ENCODE measurements around the gene COL19A1.

The COL19A1 gene

DNA sequence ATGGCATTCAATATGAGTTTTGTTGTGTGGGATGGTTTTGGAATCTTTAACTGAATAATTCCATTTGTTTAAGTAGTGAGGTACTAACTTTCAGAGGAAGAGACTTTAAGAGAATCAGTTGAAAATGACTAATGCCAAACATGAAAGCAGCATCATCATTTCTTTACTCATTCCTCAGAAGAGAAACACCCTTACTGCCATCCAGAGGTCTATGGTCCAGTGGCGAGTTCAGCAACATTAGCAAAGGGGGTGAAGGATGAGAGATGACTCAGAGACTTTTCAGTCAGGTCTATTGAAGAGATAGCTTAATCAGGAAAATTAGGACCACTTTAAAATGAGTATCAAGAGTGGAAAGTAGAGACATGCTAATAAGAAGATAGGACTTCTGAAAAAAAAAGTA lies 118.8 kb downstream of the COL19A1 start:
- H3F3A ChIP-seq (ENCODE audit: insufficient read depth): no peaks in the 10 kb centered on the region
- H3K27me3 ChIP-seq (ENCODE audit: low read length): no peaks in the 10 kb centered on the region
- H3K9me3 ChIP-seq (ENCODE audit: insufficient read depth, low read length): no peaks in the 10 kb centered on the region
- H2AFZ ChIP-seq (ENCODE audit: low read depth, low read length, severe bottlenecking): no peak overlapping the region
- H3K27ac ChIP-seq (ENCODE audit: low read depth, low read length): no peak overlapping the region
- no peaks in the 10 kb centered on the region for H3K36me3 ChIP-seq (ENCODE audit: low read length)
- no peaks in the 10 kb centered on the region for H3K9me2 ChIP-seq (replicated peaks; ENCODE audit: insufficient read depth, low read length)
- H3K4me3 ChIP-seq (ENCODE audit: insufficient read depth, low read length, poor library complexity, severe bottlenecking): no peak overlapping the region
- TF ChIP-seq EZH2phosphoT487 (conservative IDR thresholded peaks at IDR 0.05; ENCODE audit: low read length): no peak
- TF ChIP-seq, protein P1, sequence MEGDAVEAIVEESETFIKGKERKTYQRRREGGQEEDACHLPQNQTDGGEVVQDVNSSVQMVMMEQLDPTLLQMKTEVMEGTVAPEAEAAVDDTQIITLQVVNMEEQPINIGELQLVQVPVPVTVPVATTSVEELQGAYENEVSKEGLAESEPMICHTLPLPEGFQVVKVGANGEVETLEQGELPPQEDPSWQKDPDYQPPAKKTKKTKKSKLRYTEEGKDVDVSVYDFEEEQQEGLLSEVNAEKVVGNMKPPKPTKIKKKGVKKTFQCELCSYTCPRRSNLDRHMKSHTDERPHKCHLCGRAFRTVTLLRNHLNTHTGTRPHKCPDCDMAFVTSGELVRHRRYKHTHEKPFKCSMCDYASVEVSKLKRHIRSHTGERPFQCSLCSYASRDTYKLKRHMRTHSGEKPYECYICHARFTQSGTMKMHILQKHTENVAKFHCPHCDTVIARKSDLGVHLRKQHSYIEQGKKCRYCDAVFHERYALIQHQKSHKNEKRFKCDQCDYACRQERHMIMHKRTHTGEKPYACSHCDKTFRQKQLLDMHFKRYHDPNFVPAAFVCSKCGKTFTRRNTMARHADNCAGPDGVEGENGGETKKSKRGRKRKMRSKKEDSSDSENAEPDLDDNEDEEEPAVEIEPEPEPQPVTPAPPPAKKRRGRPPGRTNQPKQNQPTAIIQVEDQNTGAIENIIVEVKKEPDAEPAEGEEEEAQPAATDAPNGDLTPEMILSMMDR (IDR thresholded peaks at IDR 0.05; ENCODE audit: insufficient read depth, low read length, poor library complexity, severe bottlenecking): no peak
- no peak overlapping the region for H3K4me2 ChIP-seq (ENCODE audit: low read depth, low read length, poor library complexity, severe bottlenecking)
- no peaks in the 10 kb centered on the region for H4K20me1 ChIP-seq (ENCODE audit: low read depth, low read length)
- no peaks in the 10 kb centered on the region for H3K79me2 ChIP-seq (ENCODE audit: insufficient read depth, low read length)
- no peak overlapping the region for H3K9ac ChIP-seq (ENCODE audit: low read length)

DNA sequence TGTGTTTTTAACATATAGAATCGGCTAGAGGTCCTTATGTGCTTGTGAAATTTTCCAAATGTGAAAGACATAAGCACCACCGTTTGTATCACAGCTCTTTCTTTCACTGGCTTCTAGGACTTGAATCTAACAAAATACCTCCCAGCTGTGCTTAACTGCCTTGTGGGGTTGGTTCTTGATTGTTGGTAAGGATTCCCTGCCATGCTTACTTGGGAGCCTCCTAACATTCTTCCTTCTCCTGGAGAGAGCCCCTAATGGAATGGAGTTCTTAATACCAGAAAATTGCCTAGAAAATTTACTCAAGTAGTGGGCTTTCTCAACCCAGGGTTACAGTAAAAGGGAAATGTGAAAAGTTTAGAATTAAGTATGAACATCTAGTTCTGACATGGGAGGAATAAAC lies 121.2 kb downstream of the COL19A1 start:
- H3K9ac ChIP-seq (ENCODE audit: low read length): no peak overlapping the region
- TF ChIP-seq, protein P1 (IDR thresholded peaks at IDR 0.05; ENCODE audit: insufficient read depth, low read length, poor library complexity, severe bottlenecking): no peak
- no peak for TF ChIP-seq EZH2phosphoT487 (conservative IDR thresholded peaks at IDR 0.05; ENCODE audit: low read length)
- no peaks in the 10 kb centered on the region for H3K36me3 ChIP-seq (ENCODE audit: low read length)
- H3K27ac ChIP-seq (ENCODE audit: low read depth, low read length): no peak overlapping the region
- H3K27me3 ChIP-seq (ENCODE audit: low read length): no peaks in the 10 kb centered on the region
- H2AFZ ChIP-seq (ENCODE audit: low read depth, low read length, severe bottlenecking): no peak overlapping the region
- no peaks in the 10 kb centered on the region for H3K9me3 ChIP-seq (ENCODE audit: insufficient read depth, low read length)
- no peak overlapping the region for H3K4me3 ChIP-seq (ENCODE audit: insufficient read depth, low read length, poor library complexity, severe bottlenecking)
- no peaks in the 10 kb centered on the region for H3F3A ChIP-seq (ENCODE audit: insufficient read depth)
- no peaks in the 10 kb centered on the region for H3K79me2 ChIP-seq (ENCODE audit: insufficient read depth, low read length)
- no peak overlapping the region for H3K4me2 ChIP-seq (ENCODE audit: low read depth, low read length, poor library complexity, severe bottlenecking)
- H4K20me1 ChIP-seq (ENCODE audit: low read depth, low read length): no peaks in the 10 kb centered on the region
- no peaks in the 10 kb centered on the region for H3K9me2 ChIP-seq (replicated peaks; ENCODE audit: insufficient read depth, low read length)

- Histone ChIP-seq H3K9me2 (replicated peaks; ENCODE audit: insufficient read depth, low read length) (no peaks in the 10 kb centered on the region), H3F3A (ENCODE audit: insufficient read depth) (no peaks in the 10 kb centered on the region), H4K20me1 (ENCODE audit: low read depth, low read length) (no peaks in the 10 kb centered on the region), H3K4me3 (ENCODE audit: insufficient read depth, low read length, poor library complexity, severe bottlenecking) (no peak overlapping the region), H3K27ac (ENCODE audit: low read depth, low read length) (no peak overlapping the region), H3K4me2 (ENCODE audit: low read depth, low read length, poor library complexity, severe bottlenecking) (no peak overlapping the region), H3K79me2 (ENCODE audit: insufficient read depth, low read length) (no peaks in the 10 kb centered on the region), H3K9me3 (ENCODE audit: insufficient read depth, low read length) (no peaks in the 10 kb centered on the region), H3K27me3 (ENCODE audit: low read length) (no peaks in the 10 kb centered on the region), H2AFZ (ENCODE audit: low read depth, low read length, severe bottlenecking) (no peak overlapping the region), H3K36me3 (ENCODE audit: low read length) (no peaks in the 10 kb centered on the region), H3K9ac (ENCODE audit: low read length) (no peak overlapping the region)
- no peak for TF ChIP-seq EZH2phosphoT487 (conservative IDR thresholded peaks at IDR 0.05; ENCODE audit: low read length)
- TF ChIP-seq, protein P1 (IDR thresholded peaks at IDR 0.05; ENCODE audit: insufficient read depth, low read length, poor library complexity, severe bottlenecking): no peak
These were observed 122.2 kb downstream of the COL19A1 start for GRCh38 chr6:69988458-69989126.

Measured in SU-DHL-6 (cell line).